Hypothalamus (tissue), 51 donors: Measurements from ENCODE around the gene LHB.
A peak's percentile ranks its signal among the peaks of the same experiment; 100 is the strongest.

ENCODE experiments used
- DNase-seq, 51 donors: peaks; one replicate each; lab custom pipeline; 2025; lab: John Stamatoyannopoulos, UW

Gene LHB

DNA sequence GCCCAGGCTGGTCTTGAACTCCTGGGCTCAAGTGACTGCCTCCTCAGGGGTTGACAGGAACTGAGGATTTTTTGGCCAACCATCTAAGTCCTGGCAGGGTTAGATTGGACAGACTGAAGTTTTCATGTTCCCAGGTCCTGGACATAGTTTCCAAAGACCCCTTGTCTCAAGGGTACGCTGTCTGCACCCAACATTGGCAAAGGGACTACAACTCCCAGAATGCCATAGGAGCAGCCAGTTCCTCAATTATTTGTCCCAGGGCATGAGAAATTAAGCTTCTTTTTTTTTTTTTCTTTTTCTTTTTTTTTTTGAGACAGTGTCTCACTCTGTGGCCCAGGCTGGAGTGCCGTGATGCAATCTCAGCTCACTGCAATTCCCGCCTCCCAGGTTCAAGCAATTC lies 30.7 kb downstream of the LHB start:
- DNase-seq, result no peak

DNA sequence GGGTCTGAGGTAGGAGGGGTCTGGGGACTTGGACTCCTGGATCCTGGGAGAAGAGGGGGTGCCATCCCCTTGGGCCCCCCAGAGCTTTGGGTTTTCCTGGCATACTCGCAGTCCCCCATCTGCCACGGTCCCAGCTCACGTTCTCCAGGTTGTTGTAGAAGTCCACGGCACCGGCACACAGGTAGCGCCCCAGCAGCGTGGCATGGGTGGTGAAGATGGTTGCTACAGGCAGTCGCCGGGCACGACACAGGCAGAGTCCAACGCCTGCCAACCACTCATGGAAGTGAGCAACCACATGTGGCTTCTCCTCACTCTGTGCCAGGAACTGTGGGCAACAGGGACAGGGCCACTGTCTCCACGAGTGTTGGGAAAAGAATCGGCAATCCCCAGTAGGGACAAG lies 31.2 kb downstream of the LHB start:
- DNase-seq, result no peak

DNA sequence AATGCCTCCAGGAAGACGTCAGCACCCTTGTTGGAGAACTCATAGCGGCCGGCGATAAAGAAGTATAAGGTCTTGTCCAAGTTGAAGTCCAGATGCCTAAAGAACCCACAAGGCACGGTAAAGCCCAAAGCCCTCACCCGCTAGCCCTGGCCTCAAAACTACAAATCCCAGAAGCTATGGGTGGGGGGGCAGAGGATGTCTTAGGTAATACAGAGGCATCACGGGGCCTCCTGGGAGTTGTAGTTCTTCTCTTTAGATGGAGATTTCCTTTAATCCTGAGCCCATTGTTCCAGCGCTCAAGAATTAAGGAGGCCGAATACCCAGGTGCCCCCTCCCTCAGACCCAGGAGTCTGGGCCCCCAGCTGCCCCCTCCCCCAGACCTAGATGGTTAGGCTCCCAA lies 34.6 kb downstream of the LHB start:
- DNase-seq, result no peak

DNA sequence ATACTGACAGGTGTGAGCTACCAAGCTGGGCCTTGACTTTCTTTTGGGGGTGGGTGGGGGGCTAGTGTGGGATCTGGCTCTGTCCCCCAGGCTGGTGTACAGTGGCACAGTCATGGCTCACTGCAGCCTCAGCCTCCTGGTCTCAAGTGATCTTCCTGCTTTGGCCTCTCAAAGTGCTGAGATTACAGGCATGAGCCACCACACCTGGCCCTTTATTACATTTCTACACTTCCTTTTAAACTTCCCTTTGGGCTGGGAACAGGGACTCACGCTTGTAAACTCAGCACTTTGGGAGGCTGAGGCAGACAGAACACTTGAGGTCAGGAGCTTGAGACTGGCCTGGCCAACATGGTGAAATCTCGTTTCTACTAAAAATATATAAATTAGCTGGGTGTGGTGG lies 39.8 kb downstream of the LHB start:
- no peak for DNase-seq

- peak in 1 of 51 donors; percentile 8 for DNase-seq
Measured at GRCh38 chr19:48975947-48976847, 40.7 kb downstream of the LHB start.

DNA sequence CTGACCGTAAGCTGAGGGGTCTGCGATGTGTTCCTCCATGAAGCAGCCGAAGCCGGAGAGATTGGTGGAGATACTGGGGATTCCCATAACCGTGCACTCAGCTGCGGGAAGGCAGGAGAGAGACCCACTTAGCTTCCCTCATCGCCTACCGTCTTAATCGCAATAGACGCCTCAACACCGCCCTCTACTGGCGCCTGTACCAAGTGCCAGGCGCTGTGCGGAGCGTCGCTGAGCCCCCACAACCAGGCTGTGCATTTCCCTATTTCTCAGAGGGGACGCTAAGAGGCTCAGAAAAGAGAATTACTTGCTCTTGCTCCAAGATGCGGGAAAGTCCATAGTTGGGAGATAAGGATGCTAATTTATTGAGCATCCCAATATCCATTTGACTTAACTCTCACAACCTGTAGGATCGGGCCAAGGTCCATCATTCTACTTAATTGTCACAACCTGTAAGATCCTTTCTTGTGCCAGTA lies 45.9 kb downstream of the LHB start:
- peak in 43 of 51 donors; percentile 13 to 79 (median 48) for DNase-seq

- DNase-seq, result no peak
Measured at GRCh38 chr19:48970139-48970766, 46.6 kb downstream of the LHB start.

DNA sequence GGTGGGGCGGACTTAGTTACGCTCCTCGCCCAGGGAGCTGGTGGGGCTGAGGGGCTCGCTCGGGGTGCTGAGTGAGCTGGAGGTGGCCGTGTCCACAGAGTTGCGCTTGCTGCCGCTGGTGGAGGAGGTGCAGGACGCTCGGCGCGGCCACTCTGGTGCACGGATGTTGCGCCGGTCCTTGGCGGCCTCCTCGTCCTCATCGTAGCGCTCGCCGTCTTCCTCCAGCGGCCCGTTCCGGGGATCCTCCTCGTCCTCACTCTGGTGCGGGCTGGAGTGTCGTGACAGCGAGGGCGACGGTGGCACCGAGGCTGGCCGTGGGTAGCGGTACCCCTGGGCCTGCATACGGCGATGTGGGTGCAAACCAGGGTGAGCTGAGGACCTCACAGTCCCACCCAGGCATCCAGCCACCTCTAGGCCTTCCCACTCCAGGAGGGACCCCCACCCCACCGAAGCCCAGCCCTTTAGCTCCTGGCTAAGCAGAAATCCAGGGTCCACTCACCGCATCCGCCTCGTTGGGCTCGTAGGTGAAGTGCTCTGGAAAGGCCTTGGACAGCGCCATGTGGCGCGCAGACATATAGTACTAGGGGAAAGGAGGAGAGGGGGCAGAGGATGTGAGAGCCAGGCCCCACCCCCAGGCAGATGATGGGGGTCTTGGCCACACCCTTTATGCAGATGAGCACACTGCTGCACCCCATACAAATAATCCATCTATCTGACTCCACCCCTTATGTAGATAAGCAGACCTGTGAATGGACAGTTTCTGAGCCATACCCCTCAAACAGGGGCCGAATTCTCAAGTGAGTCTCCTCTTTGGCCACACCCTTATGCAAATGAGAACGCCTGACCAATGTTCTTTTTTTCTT lies 47.4 kb downstream of the LHB start:
- no peak for DNase-seq

- peak in 2 of 51 donors; percentile 1 to 6 for DNase-seq
Measured at GRCh38 chr19:48968813-48969218, 48.1 kb downstream of the LHB start.

DNA sequence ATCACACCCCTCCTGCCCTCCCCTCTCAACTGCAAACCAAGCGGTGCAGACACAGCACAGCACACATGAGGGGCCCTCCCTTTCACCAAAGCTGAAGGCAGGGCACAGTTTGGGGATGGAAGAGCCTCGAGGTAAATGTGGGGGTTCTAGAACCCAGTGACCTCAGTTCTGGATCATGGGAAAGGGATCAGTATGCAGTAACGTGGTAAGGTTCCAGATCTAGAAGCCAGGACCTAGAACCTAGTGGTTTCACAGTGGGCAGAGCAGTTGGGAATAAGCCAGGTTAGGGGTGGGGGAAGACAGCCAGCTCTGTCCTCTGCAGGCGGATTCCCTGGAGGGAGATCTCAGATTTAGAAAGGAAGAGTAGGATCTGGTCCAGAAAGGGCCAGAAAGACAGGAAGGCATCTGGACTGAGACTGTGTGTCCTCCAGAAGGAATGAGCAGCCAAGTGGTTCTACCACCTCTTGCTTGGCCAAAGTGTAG lies 48.7 kb downstream of the LHB start:
- DNase-seq, result no peak

GRCh38 chr19:48967346-48968178 lies 49.3 kb downstream of the LHB start:
- DNase-seq, result peak in 35 of 51 donors; percentile 7 to 54 (median 35)

DNA sequence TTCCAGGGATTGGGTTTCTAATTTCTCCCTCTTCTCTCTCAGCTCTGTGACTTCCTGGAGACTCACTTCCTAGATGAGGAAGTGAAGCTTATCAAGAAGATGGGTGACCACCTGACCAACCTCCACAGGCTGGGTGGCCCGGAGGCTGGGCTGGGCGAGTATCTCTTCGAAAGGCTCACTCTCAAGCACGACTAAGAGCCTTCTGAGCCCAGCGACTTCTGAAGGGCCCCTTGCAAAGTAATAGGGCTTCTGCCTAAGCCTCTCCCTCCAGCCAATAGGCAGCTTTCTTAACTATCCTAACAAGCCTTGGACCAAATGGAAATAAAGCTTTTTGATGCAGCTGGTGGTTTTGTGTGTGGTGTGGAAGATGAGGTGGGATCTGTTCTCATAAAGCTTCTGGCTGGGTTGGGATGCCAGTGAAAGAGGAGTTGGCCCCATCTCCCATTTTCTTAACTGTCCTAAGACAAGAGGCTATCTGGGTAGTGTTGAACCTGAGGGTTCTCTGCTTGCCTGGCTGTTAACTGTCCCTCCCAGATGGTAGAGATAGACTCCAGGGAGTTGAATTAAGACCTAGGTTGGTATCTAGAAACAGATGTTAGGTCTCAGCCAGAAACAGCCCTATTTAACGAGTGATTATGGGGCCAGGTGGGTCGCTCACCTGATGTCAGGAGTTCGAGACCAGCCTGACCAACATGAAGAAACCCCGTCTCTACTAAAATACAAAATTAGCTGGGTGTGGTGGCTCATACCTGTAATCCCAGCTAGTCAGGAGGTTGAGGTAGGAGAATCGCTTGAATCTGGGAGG lies 50.1 kb downstream of the LHB start:
- peak in 7 of 51 donors; percentile 15 to 59 (median 18) for DNase-seq
